ENCODE measurements around the gene PRR19. TPM values are rescaled to one million over a fixed set of nuclear protein-coding genes. Genes with fewer than 3 reads are reported as not detected.

PRR19 gene
- total and polyA plus RNA-seq, 4 donors = 0.23 to 1.0 (median 0.77) TPM

DNA sequence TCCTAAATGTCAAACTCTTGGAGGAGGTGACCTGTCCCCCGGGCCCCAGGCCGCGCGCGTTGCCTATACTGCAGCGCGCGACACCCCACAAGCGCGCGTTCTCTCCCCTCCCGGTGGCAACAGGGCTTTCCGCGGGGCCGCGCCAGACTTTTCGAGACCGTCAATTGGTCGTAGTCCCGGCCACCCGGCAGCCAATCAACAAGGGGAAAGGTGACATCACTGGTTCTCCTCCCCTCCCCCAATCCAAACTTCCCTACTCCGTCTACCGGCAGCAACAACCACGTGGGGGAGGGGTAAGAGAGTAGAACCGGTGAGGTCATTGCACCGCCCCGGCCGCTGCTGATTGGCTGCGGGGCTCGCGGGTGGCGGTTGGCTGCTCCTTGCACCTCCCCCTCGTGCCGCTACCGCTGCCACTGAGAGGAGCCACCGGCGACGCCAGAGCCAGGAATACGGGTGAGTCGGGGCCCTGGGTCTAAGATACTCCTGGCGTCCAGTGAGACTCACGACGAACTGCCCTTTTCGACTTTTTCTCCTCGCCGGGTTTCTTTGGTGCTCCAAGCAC, 33.7 kb upstream of the PRR19 start:
- 0% methylated on average over 46 of the region's 46 CpGs for WGBS, 2 donors
- TF ChIP-seq CTCF (IDR thresholded peaks at IDR 0.05; ENCODE audit: control extremely low read depth, extremely low read depth) = no peak
- Histone ChIP-seq H3K27ac (ENCODE audit: low read depth in 1 of 2, low read length in 1 of 2) (peak overlapping the region; percentile 96 to 97), H3K4me1 (ENCODE audit: control insufficient read depth in 5 of 5, insufficient read depth in 5 of 5, low read length in 5 of 5) (peaks cover 0 to 20% (median 9%) of the 10 kb centered on the region in 5 donors), H3K9me3 (ENCODE audit: control insufficient read depth in 4 of 4, insufficient read depth in 3 of 4, low read length in 3 of 4) (no peaks in the 10 kb centered on the region), H3K36me3 (ENCODE audit: control insufficient read depth in 4 of 4, insufficient read depth in 4 of 4, low read length in 4 of 4) (peaks cover 0 to 16% (median 5%) of the 10 kb centered on the region in 4 donors), H3K27me3 (ENCODE audit: control insufficient read depth in 3 of 3, insufficient read depth in 3 of 3, low read length in 2 of 3) (no peaks in the 10 kb centered on the region), H3K9ac (ENCODE audit: insufficient read depth in 1 of 2, low read length in 2 of 2) (peak overlapping the region; percentile 92 to 96), H3K4me3 (peak overlapping the region; percentile 46)
- ATAC-seq (ENCODE audit: insufficient read depth, low FRiP score) (peak; percentile 80), DNase-seq (peak; percentile 100)

DNA sequence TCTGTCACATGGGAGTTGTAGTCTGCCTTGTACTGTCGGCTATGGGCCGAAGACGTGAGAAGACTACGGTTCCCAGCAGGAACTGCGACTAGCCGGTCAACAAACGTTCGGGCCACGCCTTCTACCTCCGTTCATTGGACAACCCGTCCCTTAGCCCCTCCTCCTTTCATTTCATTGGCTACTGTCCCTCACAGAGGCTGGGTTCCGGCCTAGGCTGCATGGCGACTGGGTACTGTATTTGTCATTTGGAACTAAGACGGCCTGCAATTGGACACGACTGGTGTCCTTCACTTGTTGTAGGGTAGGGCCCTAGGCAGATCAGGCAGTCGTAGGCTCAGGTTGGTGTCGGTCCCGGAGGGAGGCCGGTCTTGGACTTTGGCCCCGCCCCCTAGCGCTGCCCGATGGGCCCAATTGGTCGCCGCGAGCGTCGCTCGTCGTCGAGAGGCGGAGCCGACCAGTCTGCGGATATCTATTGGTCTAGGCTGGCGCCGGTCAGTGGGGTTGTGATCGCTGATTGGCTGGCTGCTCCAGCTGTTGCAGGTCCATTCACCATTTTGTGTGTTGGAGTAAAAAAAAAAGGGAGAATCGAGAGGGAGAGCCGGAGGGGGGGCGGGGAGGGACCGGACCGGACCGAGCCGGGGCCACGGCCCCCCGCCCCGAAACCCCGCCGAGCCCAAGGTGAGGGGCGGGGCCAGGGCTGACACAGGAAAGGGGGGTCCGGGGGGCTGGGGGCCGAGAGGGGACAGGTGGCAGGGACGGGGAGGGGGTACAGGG, 33.0 kb upstream of the PRR19 start, which contains the start of gene CIC:
TSS of gene CIC (plus strand) at position 549 of the 774 bp plus-strand sequence. CDS start 2,532 bp downstream, outside the sequence.
- ATAC-seq (ENCODE audit: insufficient read depth, low FRiP score) (peak; percentile 87), DNase-seq (peak; percentile 100)
- TF ChIP-seq CTCF (IDR thresholded peaks at IDR 0.05; ENCODE audit: control extremely low read depth, extremely low read depth) = no peak
- Histone ChIP-seq H3K9me3 (ENCODE audit: control insufficient read depth in 4 of 4, insufficient read depth in 3 of 4, low read length in 3 of 4) (no peaks in the 10 kb centered on the region), H3K27ac (ENCODE audit: low read depth in 1 of 2, low read length in 1 of 2) (peak within 1 kb of the TSS; percentile 96 to 97), H3K36me3 (ENCODE audit: control insufficient read depth in 4 of 4, insufficient read depth in 4 of 4, low read length in 4 of 4) (peaks cover 0 to 23% (median 8%) of the 10 kb centered on the region in 4 donors), H3K4me1 (ENCODE audit: control insufficient read depth in 5 of 5, insufficient read depth in 5 of 5, low read length in 5 of 5) (peaks cover 0 to 20% (median 9%) of the 10 kb centered on the region in 5 donors), H3K27me3 (ENCODE audit: control insufficient read depth in 3 of 3, insufficient read depth in 3 of 3, low read length in 2 of 3) (no peaks in the 10 kb centered on the region), H3K9ac (ENCODE audit: insufficient read depth in 1 of 2, low read length in 2 of 2) (peak within 1 kb of the TSS; percentile 92 to 98), H3K4me3 (peak within 1 kb of the TSS; percentile 72)
- WGBS, 2 donors = 0 to 1% methylated on average over 47 to 52 of the region's 52 CpGs

DNA sequence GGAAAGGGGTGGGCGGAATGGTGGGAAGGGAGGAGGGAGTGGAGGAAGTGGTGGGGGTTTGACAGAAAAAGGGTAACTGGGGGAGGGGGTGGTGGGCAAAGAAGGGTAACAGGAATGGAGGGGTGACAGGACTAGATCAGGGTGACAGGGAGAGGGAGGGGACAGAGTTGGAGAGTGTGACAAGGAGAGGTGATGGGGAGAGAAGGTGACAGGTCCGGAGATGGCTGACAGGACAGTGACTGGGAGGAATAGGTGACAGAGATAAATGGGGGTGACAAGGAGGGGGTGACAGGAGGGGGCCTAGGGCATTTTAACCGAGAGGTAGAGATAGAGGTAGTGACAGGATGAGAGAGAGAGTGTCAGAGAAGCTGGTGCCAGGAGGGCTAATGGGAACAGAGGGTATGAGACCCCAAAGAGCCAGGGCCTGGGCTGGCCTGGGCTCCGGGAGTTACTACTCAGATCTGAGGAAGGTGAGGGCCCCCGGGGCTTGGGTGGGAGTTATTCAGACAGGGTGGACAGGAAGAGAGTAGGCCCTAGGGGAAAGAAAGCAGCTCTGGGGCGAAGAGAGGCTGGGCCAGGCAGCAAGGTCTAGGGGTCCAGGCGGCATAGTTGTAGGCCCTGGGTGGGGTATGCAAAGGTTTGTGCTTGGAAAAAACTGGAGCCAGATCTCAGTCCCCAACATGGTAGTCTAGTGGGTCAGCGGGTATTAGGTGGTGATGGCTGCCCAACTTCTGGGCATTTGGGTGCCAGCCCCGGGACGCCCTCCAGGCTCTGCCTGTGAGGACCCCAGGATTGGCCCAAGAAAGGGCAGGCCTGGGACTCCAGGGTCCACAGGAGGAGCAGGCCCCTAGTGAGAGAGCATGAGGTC, 32.2 kb upstream of the PRR19 start:
- Histone ChIP-seq H3K4me1 (ENCODE audit: control insufficient read depth in 5 of 5, insufficient read depth in 5 of 5, low read length in 5 of 5) (peaks cover 0 to 22% (median 9%) of the 10 kb centered on the region in 5 donors), H3K4me3 (peak overlapping the region; percentile 72), H3K27ac (ENCODE audit: low read depth in 1 of 2, low read length in 1 of 2) (peak overlapping the region; percentile 87 to 96), H3K9ac (ENCODE audit: insufficient read depth in 1 of 2, low read length in 2 of 2) (peak overlapping the region in 1 of 2 donors; percentile 98), H3K36me3 (ENCODE audit: control insufficient read depth in 4 of 4, insufficient read depth in 4 of 4, low read length in 4 of 4) (peaks cover 4 to 31% (median 11%) of the 10 kb centered on the region in 4 donors), H3K27me3 (ENCODE audit: control insufficient read depth in 3 of 3, insufficient read depth in 3 of 3, low read length in 2 of 3) (no peaks in the 10 kb centered on the region), H3K9me3 (ENCODE audit: control insufficient read depth in 4 of 4, insufficient read depth in 3 of 4, low read length in 3 of 4) (no peaks in the 10 kb centered on the region)
- TF ChIP-seq CTCF (IDR thresholded peaks at IDR 0.05; ENCODE audit: control extremely low read depth, extremely low read depth) = no peak
- no peak for DNase-seq
- no peak for ATAC-seq (ENCODE audit: insufficient read depth, low FRiP score)
- WGBS, 2 donors = 29 to 44% methylated on average over 9 to 10 of the region's 10 CpGs
